Measurements from ENCODE around the gene WBP1.

The WBP1 gene

GRCh38 chr2:74496997-74497776, 38.9 kb downstream of the WBP1 start:
- TF ChIP-seq, protein P1, sequence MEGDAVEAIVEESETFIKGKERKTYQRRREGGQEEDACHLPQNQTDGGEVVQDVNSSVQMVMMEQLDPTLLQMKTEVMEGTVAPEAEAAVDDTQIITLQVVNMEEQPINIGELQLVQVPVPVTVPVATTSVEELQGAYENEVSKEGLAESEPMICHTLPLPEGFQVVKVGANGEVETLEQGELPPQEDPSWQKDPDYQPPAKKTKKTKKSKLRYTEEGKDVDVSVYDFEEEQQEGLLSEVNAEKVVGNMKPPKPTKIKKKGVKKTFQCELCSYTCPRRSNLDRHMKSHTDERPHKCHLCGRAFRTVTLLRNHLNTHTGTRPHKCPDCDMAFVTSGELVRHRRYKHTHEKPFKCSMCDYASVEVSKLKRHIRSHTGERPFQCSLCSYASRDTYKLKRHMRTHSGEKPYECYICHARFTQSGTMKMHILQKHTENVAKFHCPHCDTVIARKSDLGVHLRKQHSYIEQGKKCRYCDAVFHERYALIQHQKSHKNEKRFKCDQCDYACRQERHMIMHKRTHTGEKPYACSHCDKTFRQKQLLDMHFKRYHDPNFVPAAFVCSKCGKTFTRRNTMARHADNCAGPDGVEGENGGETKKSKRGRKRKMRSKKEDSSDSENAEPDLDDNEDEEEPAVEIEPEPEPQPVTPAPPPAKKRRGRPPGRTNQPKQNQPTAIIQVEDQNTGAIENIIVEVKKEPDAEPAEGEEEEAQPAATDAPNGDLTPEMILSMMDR (IDR thresholded peaks at IDR 0.05), result no peak

- TF ChIP-seq, protein P1 (IDR thresholded peaks at IDR 0.05), result no peak
These were observed 39.7 kb downstream of the WBP1 start for GRCh38 chr2:74497777-74498499.

GRCh38 chr2:74498500-74499266, 40.4 kb downstream of the WBP1 start:
- TF ChIP-seq, protein P1 (IDR thresholded peaks at IDR 0.05), result no peak

DNA sequence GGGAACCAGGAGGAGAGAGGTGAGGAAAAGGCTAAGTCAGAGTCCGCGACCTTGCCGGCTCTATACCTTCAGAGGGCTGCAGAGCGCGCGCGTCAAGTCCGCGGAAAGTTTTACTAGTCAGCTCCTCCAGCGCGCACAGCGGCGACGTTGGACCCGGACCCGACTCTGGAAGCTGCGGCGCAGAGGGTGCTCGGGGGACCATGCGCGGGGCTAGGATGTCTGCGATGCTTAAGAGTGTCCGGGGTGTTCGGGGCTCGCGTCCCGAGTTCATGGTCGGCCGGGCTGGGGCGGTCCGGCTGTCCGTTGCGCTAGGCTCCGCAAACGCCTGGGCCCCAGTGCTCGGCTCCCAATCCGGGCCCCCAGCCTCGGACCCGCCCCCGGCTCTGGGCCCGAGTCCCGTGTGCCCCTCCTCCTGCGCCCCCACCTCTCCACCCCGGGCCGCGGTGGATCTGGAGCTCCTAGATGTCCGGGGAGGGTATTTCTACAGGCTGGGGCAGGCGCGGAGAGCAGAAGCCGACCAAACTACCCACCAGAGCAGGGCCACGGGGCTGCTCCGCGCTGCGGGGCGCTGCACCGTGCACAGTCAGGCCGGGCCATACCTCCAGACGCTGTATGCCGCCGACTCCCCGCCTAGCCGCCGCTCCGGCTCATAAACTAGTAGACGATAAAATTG, 41.2 kb downstream of the WBP1 start, which contains the start of gene LBX2:
TSS of gene LBX2 (minus strand) at position 337 of the 673 bp plus-strand sequence. CDS start at position 271, 66 bp downstream.
- TF ChIP-seq, protein P1 (IDR thresholded peaks at IDR 0.05), result no peak

GRCh38 chr2:74499940-74500577, 41.8 kb downstream of the WBP1 start:
- TF ChIP-seq, protein P1 (IDR thresholded peaks at IDR 0.05), result no peak

DNA sequence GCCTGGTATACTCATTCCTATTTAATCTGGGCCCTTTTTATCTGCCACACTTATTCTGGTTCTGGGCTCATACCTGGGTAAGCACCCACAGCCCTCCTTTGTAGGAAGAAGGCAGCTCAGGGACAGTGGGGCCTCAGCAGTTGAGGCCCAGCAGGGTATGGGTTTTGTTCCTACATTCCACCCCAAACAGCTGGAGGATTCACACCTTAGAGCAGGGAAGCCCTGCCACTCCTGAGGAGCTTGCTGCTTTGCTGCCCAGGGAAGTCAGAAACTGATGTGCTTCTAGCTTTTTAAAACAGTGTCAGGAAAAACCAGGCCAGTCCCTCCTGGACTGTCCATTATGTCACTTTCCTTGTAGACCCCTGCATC, 42.3 kb downstream of the WBP1 start:
- TF ChIP-seq, protein P1 (IDR thresholded peaks at IDR 0.05), result no peak

Data from LNCAP (cell line).